ENCODE measurements around the gene SYCE1.
"Not testable (repeated sequence)": the region's sequence is repeated elsewhere in the genome, so short reads cannot be mapped to it uniquely, and the experiment has no call there.

SYCE1 gene

DNA sequence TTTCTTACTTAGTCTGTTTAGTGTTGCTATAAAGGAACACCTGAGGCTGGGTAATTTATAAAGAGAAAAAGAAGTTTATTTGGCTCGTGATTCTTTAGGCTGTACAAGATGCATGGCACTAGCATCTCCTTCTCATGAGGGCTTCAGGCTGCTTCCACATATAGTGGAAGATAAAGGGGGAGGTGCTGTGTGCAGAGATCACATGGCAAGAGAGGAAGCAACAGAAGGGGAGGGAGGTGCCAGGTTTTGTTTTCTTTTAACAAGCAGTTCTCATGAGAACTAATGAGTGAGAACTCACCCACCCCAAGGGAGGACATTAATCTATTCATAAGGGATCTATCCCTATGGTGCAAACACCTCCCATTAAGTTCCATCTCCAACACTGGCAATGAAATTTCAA, 20.9 kb downstream of the SYCE1 start:
- no peak for TF ChIP-seq CTCF (IDR thresholded peaks at IDR 0.05; ENCODE audit: insufficient read depth, missing control alignments)
- no peak for FAIRE-seq
- DNase-seq (ENCODE audit: insufficient read length, low spot score) = no peak

DNA sequence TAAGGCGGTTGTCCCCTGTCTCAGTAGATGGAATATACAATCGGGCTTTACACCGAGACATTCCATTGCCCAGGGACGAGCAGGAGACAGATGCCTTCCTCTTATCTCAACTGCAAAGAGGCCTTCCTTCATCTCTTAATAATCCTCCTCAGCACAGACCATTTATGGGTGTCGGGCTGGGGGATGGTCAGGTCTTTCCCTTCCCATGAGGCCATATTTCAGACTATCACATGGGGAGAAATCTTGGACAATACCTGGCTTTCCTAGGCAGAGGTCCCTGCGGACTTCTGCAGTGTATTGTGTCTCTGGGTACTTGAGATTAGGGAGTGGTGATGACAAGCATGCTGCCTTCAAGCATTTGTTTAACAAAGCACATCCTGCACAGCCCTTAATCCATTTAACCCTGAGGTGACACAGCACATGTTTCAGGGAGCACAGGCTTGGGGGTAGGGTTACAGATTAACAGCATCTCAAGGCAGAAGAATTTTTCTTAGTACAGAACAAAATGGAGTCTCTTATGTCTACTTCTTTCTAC, 23.9 kb downstream of the SYCE1 start:
- not testable (repeated sequence) for DNase-seq (ENCODE audit: insufficient read length, low spot score); FAIRE-seq

- TF ChIP-seq CTCF (IDR thresholded peaks at IDR 0.05; ENCODE audit: insufficient read depth, missing control alignments) = no peak
Measured at GRCh38 chr10:133537546-133538545, 27.5 kb downstream of the SYCE1 start.

GRCh38 chr10:133536198-133536597, 29.2 kb downstream of the SYCE1 start:
- FAIRE-seq (no peak), DNase-seq (ENCODE audit: insufficient read length, low spot score) (no peak)
- TF ChIP-seq CTCF (IDR thresholded peaks at IDR 0.05; ENCODE audit: insufficient read depth, missing control alignments) = no peak

More at GRCh38 chr10:133537546-133538545, 27.5 kb downstream of the SYCE1 start:
- no peak for FAIRE-seq
- no peak for DNase-seq (ENCODE audit: insufficient read length, low spot score)

DNA sequence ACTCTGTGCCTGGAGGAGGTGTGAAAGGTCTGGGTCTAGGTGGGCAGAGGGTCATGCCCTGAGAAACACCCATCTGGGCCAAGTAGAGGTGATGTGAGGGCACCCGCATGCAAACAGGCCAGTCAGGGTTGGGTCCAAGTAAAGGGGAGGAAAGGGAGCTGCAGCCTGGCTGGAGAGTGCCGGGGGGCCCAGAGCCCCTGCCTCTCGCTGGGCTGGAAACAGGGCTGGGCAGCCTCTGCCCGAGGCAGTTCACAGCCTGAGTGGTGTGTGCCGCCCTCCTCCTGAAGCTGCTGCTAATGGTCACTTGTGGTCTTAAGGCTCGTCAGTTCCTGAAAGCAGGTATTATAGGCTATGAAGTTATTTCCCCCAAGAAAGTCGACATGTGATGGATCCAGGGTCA, 31.0 kb downstream of the SYCE1 start:
- no peak for FAIRE-seq
- no peak for TF ChIP-seq CTCF (IDR thresholded peaks at IDR 0.05; ENCODE audit: insufficient read depth, missing control alignments)
- DNase-seq (ENCODE audit: insufficient read length, low spot score) = no peak

DNA sequence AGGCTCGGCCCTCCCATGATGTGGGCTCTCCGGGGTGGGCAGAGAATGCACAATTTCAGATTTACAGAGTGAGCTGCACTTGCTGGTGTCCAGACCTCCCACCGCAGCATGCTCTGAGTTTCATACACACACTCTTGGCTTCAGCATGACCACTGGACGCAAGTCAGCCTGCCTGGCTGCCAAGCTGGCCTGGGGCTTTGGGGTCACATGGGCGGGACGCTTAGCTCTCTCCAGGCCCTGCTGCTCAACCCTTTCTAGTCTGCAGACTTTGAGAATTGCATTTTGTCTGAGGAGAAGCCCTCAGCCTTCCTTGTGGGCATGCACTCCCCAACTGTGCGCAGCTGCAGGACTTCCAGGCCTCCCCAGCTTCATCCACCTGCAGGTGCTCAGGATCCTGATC, 32.5 kb downstream of the SYCE1 start:
- no peak for FAIRE-seq

DNA sequence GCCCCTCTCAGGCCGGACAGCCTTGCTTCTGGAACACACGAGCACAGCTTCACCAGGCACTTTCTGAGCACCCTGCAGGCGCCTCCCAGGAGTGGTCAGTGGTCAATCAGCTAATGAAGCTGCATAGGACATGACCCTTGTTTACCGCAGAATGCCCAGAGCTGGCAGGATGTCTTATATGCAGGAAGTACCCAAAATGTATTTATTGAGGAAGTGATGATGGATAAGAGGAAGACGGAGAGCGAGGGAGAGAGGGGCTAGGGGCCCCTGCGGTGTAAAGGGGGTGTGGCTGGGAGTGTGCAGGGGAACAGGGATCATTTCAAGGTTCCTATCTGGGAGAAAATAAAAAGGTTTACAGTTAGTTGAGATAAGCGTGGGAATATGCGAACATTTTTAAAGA, 34.9 kb downstream of the SYCE1 start:
- no peak for TF ChIP-seq CTCF (IDR thresholded peaks at IDR 0.05; ENCODE audit: insufficient read depth, missing control alignments)
- DNase-seq (ENCODE audit: insufficient read length, low spot score) (no peak), FAIRE-seq (no peak)

More for the DNA sequence above, 32.5 kb downstream of the SYCE1 start:
- DNase-seq (ENCODE audit: insufficient read length, low spot score) = no peak
- no peak for TF ChIP-seq CTCF (IDR thresholded peaks at IDR 0.05; ENCODE audit: insufficient read depth, missing control alignments)

All from D721Med (cell line).